Activated CD8-positive, alpha-beta T cell treated with anti-CD3 and anti-CD28 coated beads for 36 hours (primary cell): ENCODE results near the gene HADHA. TPM values are rescaled to one million over a fixed set of nuclear protein-coding genes. Genes with fewer than 3 reads are reported as not detected.

ENCODE experiments used
- ATAC-seq: fragments of 200-7000 bp; cut with Tn5 transposase; one replicate; pipeline ENCODE4 v1.10.0; 2021; ENCODE audit warnings: mild to moderate bottlenecking, moderate library complexity
- CTCF ChIA-PET: fragments of 350-600 bp; sonication (Branson Sonifier 250); formaldehyde crosslinking; loops from one replicate; lab custom pipeline; 2021; ENCODE audit warnings: antibody characterized with exemption; lab: Charles Lee
- POLR2A ChIA-PET: fragments of 350-600 bp; sonication (Branson Sonifier 250); formaldehyde crosslinking; loops from one replicate; lab custom pipeline; 2021; ENCODE audit warnings: antibody characterized with exemption; lab: Charles Lee
- DNase-seq: peaks from one replicate; pipeline ENCODE4 v3.0.0-alpha.2; 2020
- H3K27ac Mint-ChIP-seq: one replicate; pipeline ENCODE4 v1.8.0; 2021; ENCODE audit warnings: mild to moderate bottlenecking, mixed read lengths
- H3K27me3 Mint-ChIP-seq: one replicate; pipeline ENCODE4 v1.8.0; 2021; ENCODE audit warnings: mixed read lengths
- H3K36me3 Mint-ChIP-seq: one replicate; pipeline ENCODE4 v1.8.0; 2021; ENCODE audit warnings: low read depth, mixed read lengths
- H3K4me1 Mint-ChIP-seq: one replicate; pipeline ENCODE4 v1.8.0; 2021; ENCODE audit warnings: low read depth, mixed read lengths
- H3K4me3 Mint-ChIP-seq: one replicate; pipeline ENCODE4 v1.8.0; 2021; ENCODE audit warnings: mild to moderate bottlenecking, moderate library complexity, mixed read lengths
- H3K9me3 Mint-ChIP-seq: one replicate; pipeline ENCODE4 v1.8.0; 2021; ENCODE audit warnings: mixed read lengths
- intact Hi-C: fragments of 100-400 bp; cut with micrococcal nuclease; formaldehyde crosslinking; loops from one replicate; pipeline ENCODE4 v1.10.0; 2022
- total RNA-seq, 2 experiments: library from RNA; stranded (reverse); gene quantifications; one replicate each; pipeline ENCODE4 v1.2.3, GENCODE V29; 2021
- TF ChIP-seq, protein P1 (sequence below): fragments of 200-600 bp; IDR thresholded peaks from one replicate; pipeline ENCODE4 v1.8.0; 2022; ENCODE audit warnings: antibody characterized with exemption, mild to moderate bottlenecking

HADHA gene
- total RNA-seq, 2 experiments from 2014 or later, result 118 to 120 TPM

DNA sequence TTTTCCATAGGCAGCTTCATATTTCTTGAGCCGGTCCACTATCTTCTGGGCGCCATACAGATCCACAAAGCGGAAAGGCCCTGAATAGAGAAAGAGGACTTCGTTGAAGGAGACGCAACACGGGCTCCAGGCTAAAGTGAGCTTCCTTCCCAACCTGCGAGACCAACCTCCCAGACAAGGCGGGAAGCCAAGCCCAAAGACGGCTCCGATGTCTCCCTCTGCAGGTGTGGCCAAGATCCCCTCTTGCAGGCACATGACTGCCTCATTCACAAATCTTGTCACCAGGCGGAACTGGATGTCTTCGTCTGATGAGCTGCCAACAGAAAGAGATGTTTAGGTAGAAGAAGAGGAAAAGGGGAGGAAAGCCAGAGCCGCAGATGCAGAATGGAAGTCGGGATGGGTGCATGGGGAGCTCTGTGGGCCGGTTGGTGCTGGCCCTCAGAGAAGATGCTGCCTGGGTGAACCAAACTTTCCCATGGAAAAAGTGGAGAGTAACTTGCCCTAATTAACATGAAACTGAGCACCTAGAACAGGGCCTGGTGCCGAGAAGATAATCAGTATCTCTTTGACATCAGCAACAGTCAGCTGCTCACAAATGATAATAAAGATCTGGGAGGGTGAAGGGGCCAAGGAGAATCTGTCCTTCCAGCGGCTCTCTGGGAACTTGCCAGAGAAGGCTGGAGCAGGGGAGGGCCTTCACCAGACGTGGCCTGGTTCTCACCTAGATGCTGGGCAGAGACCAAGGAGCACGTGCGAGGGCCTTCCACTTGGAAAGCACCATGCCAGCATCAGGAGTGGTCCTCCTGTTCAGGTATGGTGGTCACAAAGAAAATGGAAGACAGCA lies 52.9 kb downstream of the HADHA start:
- ChIA-PET CTCF (no interaction called here), POLR2A (interaction anchor here (0.6 to 1.4 kb wide), 2 partner anchors 11 to 80 kb away, joined by 4 to 5 read pairs; no protein-coding TSS in a partner anchor)
- intact Hi-C loops, result no loop called here
- H3K36me3 Mint-ChIP-seq, result peaks cover 18% of the 10 kb centered on the region
- DNase-seq (no peak), ATAC-seq (no peak)
- no peak overlapping the region for H3K27ac Mint-ChIP-seq
- no peaks in the 10 kb centered on the region for H3K27me3 Mint-ChIP-seq
- H3K9me3 Mint-ChIP-seq, result no peaks in the 10 kb centered on the region
- H3K4me3 Mint-ChIP-seq, result no peak overlapping the region
- no peaks in the 10 kb centered on the region for H3K4me1 Mint-ChIP-seq
- TF ChIP-seq, protein P1, sequence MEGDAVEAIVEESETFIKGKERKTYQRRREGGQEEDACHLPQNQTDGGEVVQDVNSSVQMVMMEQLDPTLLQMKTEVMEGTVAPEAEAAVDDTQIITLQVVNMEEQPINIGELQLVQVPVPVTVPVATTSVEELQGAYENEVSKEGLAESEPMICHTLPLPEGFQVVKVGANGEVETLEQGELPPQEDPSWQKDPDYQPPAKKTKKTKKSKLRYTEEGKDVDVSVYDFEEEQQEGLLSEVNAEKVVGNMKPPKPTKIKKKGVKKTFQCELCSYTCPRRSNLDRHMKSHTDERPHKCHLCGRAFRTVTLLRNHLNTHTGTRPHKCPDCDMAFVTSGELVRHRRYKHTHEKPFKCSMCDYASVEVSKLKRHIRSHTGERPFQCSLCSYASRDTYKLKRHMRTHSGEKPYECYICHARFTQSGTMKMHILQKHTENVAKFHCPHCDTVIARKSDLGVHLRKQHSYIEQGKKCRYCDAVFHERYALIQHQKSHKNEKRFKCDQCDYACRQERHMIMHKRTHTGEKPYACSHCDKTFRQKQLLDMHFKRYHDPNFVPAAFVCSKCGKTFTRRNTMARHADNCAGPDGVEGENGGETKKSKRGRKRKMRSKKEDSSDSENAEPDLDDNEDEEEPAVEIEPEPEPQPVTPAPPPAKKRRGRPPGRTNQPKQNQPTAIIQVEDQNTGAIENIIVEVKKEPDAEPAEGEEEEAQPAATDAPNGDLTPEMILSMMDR, result no peak

DNA sequence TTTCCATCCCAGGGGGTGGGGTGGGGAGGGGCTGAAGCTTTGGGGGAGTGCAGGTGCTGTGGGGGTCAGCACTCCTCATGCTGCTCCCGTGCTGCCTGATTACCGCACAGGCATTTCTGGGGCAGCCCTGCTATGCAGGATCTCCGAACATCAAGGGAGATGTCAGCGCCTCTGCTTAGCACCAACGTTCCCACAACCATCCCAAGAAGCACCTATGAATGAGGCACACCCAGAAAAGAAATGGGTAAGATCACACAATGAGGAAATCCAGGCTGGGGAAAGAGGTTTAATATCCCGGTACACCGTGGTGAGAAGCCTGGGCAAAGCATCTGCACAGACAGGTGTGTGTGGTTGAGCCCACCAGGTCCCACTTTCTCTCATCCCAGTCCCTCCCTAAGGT lies 54.1 kb downstream of the HADHA start:
- Mint-ChIP-seq H3K4me3 (no peak overlapping the region), H3K4me1 (peaks cover 4% of the 10 kb centered on the region), H3K9me3 (no peaks in the 10 kb centered on the region), H3K27ac (no peak overlapping the region), H3K27me3 (no peaks in the 10 kb centered on the region), H3K36me3 (peaks cover 17% of the 10 kb centered on the region)
- TF ChIP-seq, protein P1, result no peak
- ATAC-seq (no peak), DNase-seq (no peak)
- intact Hi-C loops, result no loop called here
- POLR2A ChIA-PET, result no interaction called here
- CTCF ChIA-PET, result no interaction called here

DNA sequence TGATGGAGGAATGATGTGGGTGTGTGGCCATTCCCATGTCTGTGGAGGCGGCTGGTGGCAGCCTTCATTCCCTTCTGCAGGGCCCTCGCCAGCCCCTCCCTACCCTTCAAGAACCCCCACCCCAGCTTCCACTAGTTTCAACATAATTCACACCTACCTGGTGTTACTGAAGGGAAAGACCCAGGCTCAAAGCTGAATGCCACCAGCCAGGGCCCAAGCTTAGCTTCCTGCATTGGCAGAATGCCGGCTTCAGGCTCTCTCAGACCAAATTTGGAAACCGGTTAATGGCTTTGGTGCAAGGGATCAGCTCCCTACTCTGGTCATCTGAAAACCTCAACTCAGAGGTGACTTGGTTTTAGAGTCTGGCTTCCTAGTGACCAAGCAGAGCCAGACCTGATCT lies 54.7 kb downstream of the HADHA start:
- Mint-ChIP-seq H3K27ac (no peak overlapping the region), H3K27me3 (no peaks in the 10 kb centered on the region), H3K4me3 (no peak overlapping the region), H3K36me3 (peaks cover 12% of the 10 kb centered on the region), H3K9me3 (no peaks in the 10 kb centered on the region), H3K4me1 (peaks cover 7% of the 10 kb centered on the region)
- POLR2A ChIA-PET, result interaction anchor here (1.3 kb wide), 1 partner anchor 17 kb away, joined by 3 read pairs; the partner anchor contains the start of gene GAREM2
- CTCF ChIA-PET, result no interaction called here
- ATAC-seq (no peak), DNase-seq (no peak)
- TF ChIP-seq, protein P1, result no peak
- intact Hi-C loops, result no loop called here

DNA sequence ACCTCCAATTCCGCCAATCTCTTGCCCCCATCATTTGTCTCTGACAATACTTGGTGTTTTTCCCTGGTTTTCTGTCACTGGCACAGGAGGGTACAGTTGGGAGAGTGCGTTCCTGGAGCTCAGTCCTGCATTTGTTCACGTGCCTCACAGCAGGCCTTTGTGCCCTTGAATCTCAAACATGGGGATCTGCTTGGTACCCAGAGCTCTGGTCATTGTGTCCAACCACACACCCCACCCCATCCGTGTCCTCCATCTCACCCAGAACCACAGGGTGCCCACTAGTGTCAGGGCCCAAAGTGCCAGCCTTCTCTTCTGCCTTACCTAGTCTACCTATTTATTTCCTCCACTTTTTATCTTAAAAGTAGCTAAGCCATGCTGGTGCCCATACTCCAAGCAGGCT lies 55.3 kb downstream of the HADHA start:
- ATAC-seq (no peak), DNase-seq (no peak)
- TF ChIP-seq, protein P1, result no peak
- H3K27ac Mint-ChIP-seq, result no peak overlapping the region
- H3K36me3 Mint-ChIP-seq, result peaks cover 10% of the 10 kb centered on the region
- intact Hi-C loops, result no loop called here
- no peaks in the 10 kb centered on the region for H3K9me3 Mint-ChIP-seq
- peaks cover 7% of the 10 kb centered on the region for H3K4me1 Mint-ChIP-seq
- H3K27me3 Mint-ChIP-seq, result no peaks in the 10 kb centered on the region
- H3K4me3 Mint-ChIP-seq, result no peak overlapping the region
- CTCF ChIA-PET, result interaction anchor here (0.5 to 1.2 kb wide), 2 partner anchors 9 to 491 kb away, joined by 3 to 4 read pairs; no protein-coding TSS in a partner anchor
- POLR2A ChIA-PET, result interaction anchor here (0.7 to 1.3 kb wide), 2 partner anchors 14 to 17 kb away, joined by 3 to 4 read pairs; partner anchors contain the start of gene GAREM2

DNA sequence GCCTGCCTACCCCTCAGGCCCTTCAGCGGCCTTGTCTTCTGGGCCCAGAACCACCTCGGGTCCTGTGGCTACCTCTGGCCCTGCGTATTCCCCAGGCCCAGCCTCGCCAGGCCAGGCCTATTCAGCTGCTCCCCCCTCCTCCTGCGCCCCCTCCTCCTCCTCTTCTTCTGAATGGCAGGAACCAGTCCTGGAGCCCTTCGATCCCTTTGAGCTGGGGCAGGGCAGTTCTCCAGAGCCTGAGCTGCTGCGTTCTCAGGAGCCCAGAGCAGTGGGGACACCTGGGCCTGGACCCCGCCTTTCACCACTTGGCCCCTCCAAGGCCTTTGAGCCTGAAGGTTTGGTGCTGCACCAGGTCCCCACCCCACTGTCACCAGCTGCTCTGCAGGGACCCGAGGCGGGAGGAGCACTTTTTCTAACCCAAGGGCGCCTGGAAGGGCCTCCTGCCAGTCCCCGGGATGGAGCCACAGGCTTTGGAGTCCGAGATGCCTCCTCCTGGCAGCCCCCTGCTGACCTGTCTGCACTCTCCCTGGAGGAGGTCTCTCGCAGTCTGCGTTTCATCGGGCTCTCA lies 56.8 kb downstream of the HADHA start:
- POLR2A ChIA-PET, result interaction anchor here (0.6 kb wide), 1 partner anchor 64 kb away, joined by 3 read pairs; no protein-coding TSS in a partner anchor
- no peak for DNase-seq
- Mint-ChIP-seq H3K36me3 (peaks cover 7% of the 10 kb centered on the region), H3K4me3 (no peak overlapping the region), H3K9me3 (no peaks in the 10 kb centered on the region), H3K27ac (no peak overlapping the region), H3K27me3 (no peaks in the 10 kb centered on the region), H3K4me1 (peaks cover 7% of the 10 kb centered on the region)
- CTCF ChIA-PET, result interaction anchor here (0.9 kb wide), 1 partner anchor 16 kb away, joined by 3 read pairs; no protein-coding TSS in a partner anchor
- TF ChIP-seq, protein P1, result no peak
- ATAC-seq, result no peak
- intact Hi-C loops, result no loop called here
